Activated CD4-positive, alpha-beta T cell treated with anti-CD3 and anti-CD28 coated beads for 24 hours (primary cell): Measurements from ENCODE around the gene SPAG8.
A peak's percentile ranks its signal among the peaks of the same experiment; 100 is the strongest.

Experiments
- DNase-seq, 2 donors: peaks; one replicate each; pipeline ENCODE4 v3.0.0-alpha.2; 2020; ENCODE audit warnings: low read depth in 2 of 2

SPAG8 gene

GRCh38 chr9:35840881-35841644, 29.0 kb upstream of the SPAG8 start:
- no peak for DNase-seq

GRCh38 chr9:35839926-35840325, 27.9 kb upstream of the SPAG8 start:
- no peak for DNase-seq

- DNase-seq, result no peak
Observed at GRCh38 chr9:35836595-35836994, 24.5 kb upstream of the SPAG8 start.

- DNase-seq, result no peak
Observed at GRCh38 chr9:35835766-35836165, 23.7 kb upstream of the SPAG8 start.

- DNase-seq, result no peak
Observed at GRCh38 chr9:35835216-35835632, 23.2 kb upstream of the SPAG8 start.

GRCh38 chr9:35834260-35835215, 22.5 kb upstream of the SPAG8 start:
- DNase-seq, result no peak

- no peak for DNase-seq
Observed at GRCh38 chr9:35832814-35833213, 20.8 kb upstream of the SPAG8 start.

GRCh38 chr9:35831040-35831439, 19.0 kb upstream of the SPAG8 start:
- DNase-seq, result no peak

GRCh38 chr9:35829764-35830096, 17.7 kb upstream of the SPAG8 start:
- no peak for DNase-seq

- DNase-seq, result peak; percentile 95 to 97
Observed at GRCh38 chr9:35829084-35829763, 17.2 kb upstream of the SPAG8 start, which contains the start of gene TMEM8B. TMEM8B (plus strand) TSS chr9:35829228; CDS start chr9:35829448, 220 bp downstream.

GRCh38 chr9:35828716-35829083, 16.6 kb upstream of the SPAG8 start, which contains the start of gene FAM221B:
FAM221B (minus strand) TSS chr9:35828732; CDS start chr9:35826161, 2,571 bp downstream.
- no peak for DNase-seq

GRCh38 chr9:35827486-35827885, 15.4 kb upstream of the SPAG8 start:
- DNase-seq, result no peak

- DNase-seq, result no peak
Observed at GRCh38 chr9:35826071-35826701, 14.1 kb upstream of the SPAG8 start.

GRCh38 chr9:35822926-35823325, 10.9 kb upstream of the SPAG8 start:
- DNase-seq, result no peak

- DNase-seq, result no peak
Observed at GRCh38 chr9:35820076-35820475, 8.0 kb upstream of the SPAG8 start.

- no peak for DNase-seq
Observed at GRCh38 chr9:35818341-35818740, 6.3 kb upstream of the SPAG8 start.

GRCh38 chr9:35816708-35817107, 4.6 kb upstream of the SPAG8 start:
- no peak for DNase-seq

- DNase-seq, result peak; percentile 97
Observed at GRCh38 chr9:35814841-35815543, 2.9 kb upstream of the SPAG8 start, which contains the start of gene HINT2. HINT2 (minus strand) TSS chr9:35815042; CDS start chr9:35814979, 63 bp downstream.

- peak in 1 of 2 donors; percentile 7 for DNase-seq
Observed at GRCh38 chr9:35814106-35814840, 2.2 kb upstream of the SPAG8 start.

- DNase-seq, result no peak
Observed at GRCh38 chr9:35813434-35814105, 1.5 kb upstream of the SPAG8 start.
